GM18517 (cell line): ENCODE data around the gene KRTAP10-5.

ENCODE experiments used
- ATAC-seq: cut with Tn5 transposase; IDR thresholded peaks from one replicate; pipeline ENCODE4 v1.9.1; 2021; ENCODE audit warnings: mild to moderate bottlenecking, moderate library complexity; ENCODE audit not compliant: unreplicated experiment

The KRTAP10-5 gene

GRCh38 chr21:44530903-44531605, 49.4 kb downstream of the KRTAP10-5 start:
- no peak for ATAC-seq

GRCh38 chr21:44530221-44530902, 50.0 kb downstream of the KRTAP10-5 start:
- ATAC-seq: no peak

DNA sequence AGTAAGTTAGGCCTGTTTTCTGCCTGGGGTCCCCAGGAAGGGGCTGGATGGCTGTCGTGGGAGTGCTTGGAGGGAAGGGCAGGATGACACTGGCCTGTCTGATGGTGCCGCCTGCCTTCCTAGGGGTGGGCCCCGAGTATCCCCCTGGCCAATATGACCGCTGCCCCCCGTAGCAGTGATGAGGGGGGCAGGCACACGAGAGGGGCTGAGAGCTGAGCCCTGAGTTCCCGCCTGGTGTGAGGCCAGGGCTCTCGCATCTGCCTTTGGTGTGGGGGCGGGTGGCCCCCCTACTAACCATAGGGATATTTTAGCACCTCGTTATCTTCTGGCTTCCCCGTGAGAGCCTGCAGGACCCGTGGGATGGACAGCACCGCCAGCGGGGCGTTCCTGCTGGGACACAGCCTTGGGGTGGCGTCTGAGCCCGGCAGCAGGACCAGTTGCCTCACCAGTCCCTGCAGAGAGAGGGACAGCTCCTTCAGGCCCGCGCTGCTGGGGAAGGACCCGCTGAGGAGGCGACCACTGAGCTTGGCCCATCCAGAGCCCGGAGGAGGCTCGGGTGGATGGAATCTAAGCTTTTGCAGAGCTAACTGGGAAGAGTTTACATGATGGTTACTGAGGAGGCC, 50.8 kb downstream of the KRTAP10-5 start:
- no peak for ATAC-seq
